Endothelial cell (in vitro differentiated cells): ENCODE data around the gene IQCE. TPM values are rescaled to one million over a fixed set of nuclear protein-coding genes. Genes with fewer than 3 reads are reported as not detected.

Source experiments
- DNase-seq: peaks from one replicate; pipeline ENCODE4 v3.0.0; 2021; ENCODE audit warnings: low spot score
- H3K27ac Mint-ChIP-seq: one replicate; pipeline ENCODE4 v1.8.0; 2021; ENCODE audit warnings: mixed read lengths, inconsistent platforms; ENCODE audit not compliant: unreplicated experiment
- H3K27me3 Mint-ChIP-seq: one replicate; pipeline ENCODE4 v1.8.0; 2021; ENCODE audit warnings: mild to moderate bottlenecking, moderate library complexity, mixed read lengths, inconsistent platforms; ENCODE audit not compliant: unreplicated experiment
- H3K36me3 Mint-ChIP-seq: one replicate; pipeline ENCODE4 v1.8.0; 2021; ENCODE audit warnings: mild to moderate bottlenecking, low read depth, mixed read lengths, inconsistent platforms; ENCODE audit not compliant: unreplicated experiment
- H3K4me1 Mint-ChIP-seq: one replicate; pipeline ENCODE4 v1.8.0; 2021; ENCODE audit warnings: mild to moderate bottlenecking, mixed read lengths, inconsistent platforms; ENCODE audit not compliant: unreplicated experiment
- H3K4me3 Mint-ChIP-seq: one replicate; pipeline ENCODE4 v1.8.0; 2021; ENCODE audit warnings: mild to moderate bottlenecking, mixed read lengths, inconsistent platforms; ENCODE audit not compliant: unreplicated experiment
- H3K9me3 Mint-ChIP-seq: one replicate; pipeline ENCODE4 v1.8.0; 2021; ENCODE audit warnings: mixed read lengths, inconsistent platforms; ENCODE audit not compliant: unreplicated experiment
- total RNA-seq: library from RNA; stranded (reverse); fragmentation: NEBNext Ultra II Directional; extraction: Animal tissue kit (Norgen Biotek cat#: 25700); gene quantifications from one replicate; pipeline ENCODE4 v1.2.1, GENCODE V29; 2021; ENCODE audit not compliant: unreplicated experiment
- TF ChIP-seq, protein P1 (sequence below): fragments of 200-600 bp; sonication (generic); IDR thresholded peaks from one replicate; pipeline ENCODE4 v1.5.0; 2021; ENCODE audit warnings: antibody characterized with exemption; ENCODE audit not compliant: unreplicated experiment

Gene IQCE
- total RNA-seq, 1 donor from 2014 or later, result 9.6 TPM

DNA sequence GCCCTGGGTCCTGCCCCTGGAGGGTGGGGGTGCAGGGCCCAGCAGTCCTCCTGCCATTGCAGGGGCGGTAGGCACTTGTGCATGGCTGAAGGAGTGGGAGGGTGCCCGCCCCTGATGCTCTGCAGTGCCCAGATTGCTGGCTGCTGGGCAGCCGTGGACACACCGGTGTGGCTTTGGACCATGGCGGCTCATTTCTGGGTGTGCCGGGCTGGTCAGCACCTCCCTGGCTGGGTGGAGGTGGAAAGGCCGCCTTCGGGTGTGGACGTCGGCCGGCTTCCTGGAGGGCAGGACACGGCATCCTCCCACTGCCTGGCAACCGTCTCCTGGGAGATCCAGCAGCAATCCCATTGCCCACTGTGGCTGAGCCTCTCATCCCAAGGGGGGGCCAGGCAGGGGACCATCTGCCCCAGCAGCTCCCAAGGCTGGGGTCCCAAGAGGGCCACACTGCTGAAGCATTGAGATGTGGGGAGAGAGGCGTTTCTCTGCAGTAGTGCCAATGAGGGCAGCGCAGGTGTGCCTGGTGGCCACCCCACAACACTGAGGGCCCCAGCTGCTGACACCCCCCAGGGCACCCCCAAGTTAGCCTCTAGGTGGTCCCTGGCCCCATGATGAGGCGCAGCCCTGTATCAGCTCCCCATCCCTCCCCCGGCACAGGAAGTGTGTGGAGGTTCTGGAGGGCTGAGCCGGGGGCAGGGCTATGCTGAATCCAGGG lies 85.9 kb downstream of the IQCE start:
- peaks cover 9% of the 10 kb centered on the region for H3K4me1 Mint-ChIP-seq
- TF ChIP-seq, protein P1, sequence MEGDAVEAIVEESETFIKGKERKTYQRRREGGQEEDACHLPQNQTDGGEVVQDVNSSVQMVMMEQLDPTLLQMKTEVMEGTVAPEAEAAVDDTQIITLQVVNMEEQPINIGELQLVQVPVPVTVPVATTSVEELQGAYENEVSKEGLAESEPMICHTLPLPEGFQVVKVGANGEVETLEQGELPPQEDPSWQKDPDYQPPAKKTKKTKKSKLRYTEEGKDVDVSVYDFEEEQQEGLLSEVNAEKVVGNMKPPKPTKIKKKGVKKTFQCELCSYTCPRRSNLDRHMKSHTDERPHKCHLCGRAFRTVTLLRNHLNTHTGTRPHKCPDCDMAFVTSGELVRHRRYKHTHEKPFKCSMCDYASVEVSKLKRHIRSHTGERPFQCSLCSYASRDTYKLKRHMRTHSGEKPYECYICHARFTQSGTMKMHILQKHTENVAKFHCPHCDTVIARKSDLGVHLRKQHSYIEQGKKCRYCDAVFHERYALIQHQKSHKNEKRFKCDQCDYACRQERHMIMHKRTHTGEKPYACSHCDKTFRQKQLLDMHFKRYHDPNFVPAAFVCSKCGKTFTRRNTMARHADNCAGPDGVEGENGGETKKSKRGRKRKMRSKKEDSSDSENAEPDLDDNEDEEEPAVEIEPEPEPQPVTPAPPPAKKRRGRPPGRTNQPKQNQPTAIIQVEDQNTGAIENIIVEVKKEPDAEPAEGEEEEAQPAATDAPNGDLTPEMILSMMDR, result no peak
- H3K9me3 Mint-ChIP-seq, result no peaks in the 10 kb centered on the region
- H3K27ac Mint-ChIP-seq, result peak overlapping the region; percentile 87
- H3K36me3 Mint-ChIP-seq, result no peaks in the 10 kb centered on the region
- H3K27me3 Mint-ChIP-seq, result peaks cover 9% of the 10 kb centered on the region
- H3K4me3 Mint-ChIP-seq, result peak overlapping the region; percentile 59
- DNase-seq, result no peak

DNA sequence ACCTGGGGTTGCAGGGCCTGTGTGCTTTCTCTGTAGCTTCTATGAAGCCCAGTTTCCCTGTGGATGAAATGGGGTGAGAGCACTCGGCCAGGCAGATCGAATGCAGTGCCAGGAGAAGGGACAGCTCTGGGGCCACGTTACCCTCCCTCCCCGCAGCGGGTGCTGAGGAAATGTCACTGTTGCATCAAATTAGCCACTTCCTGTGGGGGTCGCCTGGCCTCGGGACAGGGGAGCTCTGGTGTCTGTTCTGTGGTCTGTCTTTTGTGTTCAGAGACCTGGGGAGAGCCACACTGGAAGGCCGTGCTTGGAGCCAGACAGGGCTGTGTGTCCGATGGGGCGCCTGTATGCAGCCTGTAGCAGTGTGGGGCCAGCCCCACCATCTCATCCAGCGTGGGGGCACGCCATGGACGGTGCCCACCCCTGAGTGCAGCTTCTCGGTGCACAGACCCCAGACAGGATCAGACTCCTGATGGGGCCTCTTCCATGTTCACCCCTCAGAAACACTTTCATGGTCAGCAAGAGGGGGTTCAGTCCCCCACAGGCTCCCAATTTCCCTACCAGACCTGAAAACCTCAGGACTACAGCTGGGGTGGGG lies 86.6 kb downstream of the IQCE start:
- TF ChIP-seq, protein P1, result no peak
- H3K4me3 Mint-ChIP-seq, result peak overlapping the region; percentile 56
- H3K27me3 Mint-ChIP-seq, result peaks cover 9% of the 10 kb centered on the region
- H3K27ac Mint-ChIP-seq, result peak overlapping the region; percentile 87
- peaks cover 2% of the 10 kb centered on the region for H3K36me3 Mint-ChIP-seq
- H3K9me3 Mint-ChIP-seq, result no peaks in the 10 kb centered on the region
- peak; percentile 49 for DNase-seq
- peaks cover 9% of the 10 kb centered on the region for H3K4me1 Mint-ChIP-seq

DNA sequence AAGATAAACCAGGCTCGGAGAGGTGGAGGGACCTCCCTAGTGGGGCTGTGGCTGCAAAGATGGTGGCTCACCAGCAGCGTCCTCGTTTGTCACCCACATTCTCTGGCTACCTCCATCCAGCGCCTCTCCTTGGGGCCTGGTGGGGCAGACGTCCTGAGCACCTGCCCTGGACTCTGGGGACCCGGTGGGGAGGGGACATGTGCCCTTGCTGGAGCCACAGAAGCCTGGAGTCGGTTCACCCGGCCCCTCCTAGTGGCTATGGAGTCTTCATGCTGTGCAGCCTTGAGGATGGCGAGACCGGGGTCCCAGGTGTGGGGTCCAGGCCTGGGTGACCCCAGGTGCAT lies 87.5 kb downstream of the IQCE start:
- H3K9me3 Mint-ChIP-seq, result no peaks in the 10 kb centered on the region
- H3K4me3 Mint-ChIP-seq, result no peak overlapping the region
- H3K27me3 Mint-ChIP-seq, result peaks cover 7% of the 10 kb centered on the region
- DNase-seq, result no peak
- H3K4me1 Mint-ChIP-seq, result peaks cover 9% of the 10 kb centered on the region
- peaks cover 8% of the 10 kb centered on the region for H3K36me3 Mint-ChIP-seq
- TF ChIP-seq, protein P1, result no peak
- H3K27ac Mint-ChIP-seq, result no peak overlapping the region

DNA sequence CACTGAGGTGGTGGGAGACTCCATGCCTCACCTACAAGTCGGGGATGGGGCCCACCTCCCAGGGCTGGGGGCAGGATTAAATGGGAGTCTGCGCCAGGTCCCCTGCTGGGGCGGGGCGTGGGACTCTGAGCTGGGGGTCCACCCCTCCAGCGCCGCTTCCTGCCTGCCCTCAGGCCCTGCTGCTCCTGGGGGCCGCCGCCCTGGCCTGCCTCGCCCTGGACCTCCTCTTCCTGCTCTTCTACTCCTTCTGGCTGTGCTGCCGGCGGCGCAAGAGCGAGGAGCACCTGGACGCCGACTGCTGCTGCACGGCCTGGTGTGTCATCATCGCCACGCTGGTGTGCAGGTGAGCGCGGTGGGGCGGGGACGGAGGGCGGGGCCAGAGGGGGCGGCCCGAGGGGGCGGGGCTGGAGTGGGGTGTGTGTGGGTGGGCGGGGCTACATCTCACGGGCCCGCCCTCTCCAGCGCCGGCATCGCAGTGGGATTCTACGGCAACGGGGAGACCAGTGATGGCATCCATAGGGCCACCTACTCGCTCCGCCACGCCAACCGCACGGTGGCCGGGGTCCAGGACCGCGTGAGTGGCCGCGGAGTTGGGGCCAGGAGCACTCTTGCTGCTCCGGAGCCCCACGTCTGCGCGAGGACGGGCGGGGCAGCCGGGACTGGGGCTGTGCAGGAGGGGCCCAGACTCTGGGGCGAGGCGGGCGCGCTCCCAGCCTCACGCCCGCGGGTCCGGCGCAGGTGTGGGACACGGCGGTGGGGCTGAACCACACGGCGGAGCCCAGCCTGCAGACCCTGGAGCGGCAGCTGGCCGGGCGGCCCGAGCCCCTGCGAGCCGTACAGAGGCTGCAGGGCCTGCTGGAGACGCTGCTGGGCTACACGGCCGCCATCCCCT lies 88.1 kb downstream of the IQCE start:
- DNase-seq, result no peak
- no peak overlapping the region for H3K4me3 Mint-ChIP-seq
- H3K27me3 Mint-ChIP-seq, result peaks cover 7% of the 10 kb centered on the region
- no peaks in the 10 kb centered on the region for H3K9me3 Mint-ChIP-seq
- H3K4me1 Mint-ChIP-seq, result peaks cover 9% of the 10 kb centered on the region
- peaks cover 12% of the 10 kb centered on the region for H3K36me3 Mint-ChIP-seq
- TF ChIP-seq, protein P1, result no peak
- no peak overlapping the region for H3K27ac Mint-ChIP-seq
